GM18951 (cell line): ENCODE data around the gene IMMT.
"Not testable (repeated sequence)": the region's sequence is repeated elsewhere in the genome, so short reads cannot be mapped to it uniquely, and the experiment has no call there.

ENCODE experiments used
- POLR2A ChIP-seq: IDR thresholded peaks from 4 replicates; pipeline ENCODE4 v1.6.1; 2011; ENCODE audit warnings: mild to moderate bottlenecking; ENCODE audit not compliant: insufficient read length, insufficient read depth; ENCODE audit errors: extremely low read depth
- in situ Hi-C: fragments of 300-500 bp; cut with MboI; formaldehyde crosslinking; loops from one replicate; pipeline ENCODE4 v1.12.0; 2022; ENCODE audit warnings: low sequenced_read_pairs, mixed read lengths, inconsistent platforms; ENCODE audit not compliant: unreplicated experiment

Gene IMMT

DNA sequence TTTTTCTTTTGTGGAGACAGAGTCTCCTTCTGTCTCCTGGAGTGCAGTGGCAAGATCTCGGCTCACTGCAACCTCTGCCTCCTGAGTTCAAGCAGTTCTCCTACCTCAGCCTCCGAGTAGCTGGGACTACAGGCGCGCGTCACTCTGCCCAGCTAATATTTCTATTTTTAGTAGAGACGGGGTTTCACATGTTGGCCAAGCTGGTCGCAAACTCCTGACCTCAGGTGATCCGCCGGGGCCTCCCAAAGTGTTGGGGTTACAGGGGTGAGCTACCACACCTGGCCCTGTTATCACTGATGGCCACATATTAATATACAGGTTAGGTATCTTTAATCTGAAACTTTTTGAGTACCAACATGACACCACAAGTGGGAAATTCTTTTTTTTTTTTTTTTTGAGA lies 7.4 kb upstream of the IMMT start:
- in situ Hi-C loops, result no loop called here
- no peak for TF ChIP-seq POLR2A

DNA sequence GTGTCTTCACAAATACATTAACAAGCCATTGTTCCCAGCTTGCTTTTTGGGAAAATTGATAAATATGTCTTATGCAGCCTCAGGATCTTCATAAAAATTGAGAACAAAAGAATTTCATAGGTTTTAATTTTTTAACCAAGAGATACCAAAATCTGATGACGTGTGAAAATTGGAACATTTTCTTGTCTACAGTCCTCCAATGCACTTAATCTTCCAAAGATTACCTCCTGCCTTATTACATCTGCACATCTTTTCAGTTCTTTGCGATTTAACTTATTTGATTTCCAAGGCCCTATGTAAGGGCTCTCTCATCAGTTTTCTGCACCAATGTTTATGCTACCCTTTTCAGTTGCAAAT lies 7.1 kb upstream of the IMMT start:
- in situ Hi-C loops, result no loop called here
- TF ChIP-seq POLR2A, result no peak

- TF ChIP-seq POLR2A, result no peak
- in situ Hi-C loops, result no loop called here
These were observed 6.5 kb upstream of the IMMT start for GRCh38 chr2:86201671-86202335.

DNA sequence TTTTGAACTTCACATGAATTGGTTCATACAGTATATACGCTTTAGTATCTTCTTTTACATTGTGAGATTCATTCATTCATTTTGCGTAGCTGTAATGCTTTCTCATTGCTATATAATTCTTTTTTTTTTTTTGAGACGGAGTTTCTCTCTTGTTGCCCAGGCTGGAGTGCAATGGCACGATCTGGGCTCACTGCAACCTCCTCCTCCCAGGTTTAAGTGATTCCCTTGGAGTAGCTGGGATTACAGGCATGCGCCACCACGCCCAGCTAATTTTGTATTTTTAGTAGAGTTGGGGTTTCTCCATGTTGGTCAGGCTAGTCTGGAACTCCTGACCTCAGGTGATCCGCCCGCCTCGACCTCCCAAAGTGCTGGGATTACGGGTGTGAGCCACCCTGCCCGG lies 5.3 kb upstream of the IMMT start:
- in situ Hi-C loops, result not testable (repeated sequence)

- TF ChIP-seq POLR2A, result no peak
- in situ Hi-C loops, result no loop called here
These were observed 4.5 kb upstream of the IMMT start for GRCh38 chr2:86199834-86200177.

DNA sequence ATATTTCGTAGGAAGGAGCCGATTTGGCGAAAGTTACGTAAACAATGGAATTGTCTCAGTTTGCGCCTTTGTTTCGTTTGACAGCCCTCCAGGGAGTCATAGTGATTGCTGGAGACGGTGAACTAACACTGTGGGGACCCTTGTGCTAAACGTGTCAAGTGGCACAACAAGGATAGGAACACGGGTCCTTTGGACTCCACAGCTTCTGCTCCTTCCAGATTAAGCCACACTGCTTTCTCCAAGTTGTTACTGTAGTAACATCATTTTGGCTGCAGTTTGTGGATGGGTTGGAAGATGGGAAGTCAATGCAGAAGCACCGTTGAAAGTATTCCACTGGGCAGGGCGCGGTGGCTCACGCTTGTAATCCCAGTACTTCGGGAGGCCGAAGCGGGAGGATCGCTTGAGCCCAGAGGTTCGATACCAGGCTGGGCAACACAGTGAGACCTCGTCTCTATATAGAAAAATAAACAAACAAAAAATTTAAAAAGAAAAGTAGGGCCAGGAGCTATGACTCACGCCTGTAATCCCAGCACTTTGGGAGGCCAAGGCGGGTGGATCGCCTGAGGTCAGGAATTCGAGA lies 636 bp upstream of the IMMT start:
- in situ Hi-C loops, result no loop called here
- no peak for TF ChIP-seq POLR2A

DNA sequence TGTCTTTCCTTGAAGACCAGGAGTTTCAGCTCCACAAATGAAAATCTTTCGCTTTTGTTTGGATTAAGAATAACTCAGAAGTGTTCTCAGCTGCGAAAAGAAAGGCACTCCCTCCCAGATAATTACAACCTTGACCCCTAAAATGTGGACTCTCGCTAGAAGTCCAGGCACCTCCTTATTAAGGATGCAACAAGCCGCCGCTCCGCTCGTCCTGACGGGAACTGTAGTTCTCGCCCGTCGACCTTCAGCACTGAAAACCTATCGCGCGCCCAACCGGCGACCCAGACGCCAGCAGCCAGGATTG lies 559 bp downstream of the IMMT start:
- in situ Hi-C loops, result no loop called here
- no peak for TF ChIP-seq POLR2A

DNA sequence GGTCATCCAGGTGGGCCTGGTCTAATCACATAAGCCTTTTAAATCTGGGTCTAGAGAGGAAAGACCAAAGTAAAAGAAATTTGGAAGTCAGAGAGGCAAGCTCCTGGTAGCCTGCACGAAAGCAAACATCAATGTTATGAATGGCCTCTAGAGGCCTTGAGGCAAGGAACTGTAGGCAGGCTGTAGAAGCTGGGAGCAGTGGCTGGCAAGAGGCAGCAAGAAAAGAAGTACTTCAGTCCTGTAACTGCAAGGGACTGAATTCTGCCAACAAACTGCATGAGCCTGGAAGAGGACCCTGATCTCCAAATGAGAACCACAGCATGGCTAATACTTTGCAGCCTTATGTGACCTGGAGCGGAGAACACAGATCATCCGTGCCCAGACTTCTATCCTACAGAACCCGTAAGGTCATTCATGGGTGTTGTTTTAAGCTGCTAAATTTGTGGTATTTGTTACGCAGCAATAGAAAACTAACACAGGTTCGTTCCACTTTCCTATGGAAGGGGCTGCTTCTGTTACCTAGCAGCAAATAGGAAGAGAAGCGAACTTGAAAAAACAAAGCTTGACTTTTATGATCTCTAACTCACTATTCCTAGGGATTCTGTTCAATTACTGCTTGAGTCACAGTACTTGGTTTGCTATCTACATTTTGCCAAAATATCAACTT lies 1.2 kb downstream of the IMMT start:
- in situ Hi-C loops, result no loop called here
- no peak for TF ChIP-seq POLR2A

GRCh38 chr2:86189782-86190416 lies 5.4 kb downstream of the IMMT start:
- TF ChIP-seq POLR2A, result no peak
- in situ Hi-C loops, result no loop called here

DNA sequence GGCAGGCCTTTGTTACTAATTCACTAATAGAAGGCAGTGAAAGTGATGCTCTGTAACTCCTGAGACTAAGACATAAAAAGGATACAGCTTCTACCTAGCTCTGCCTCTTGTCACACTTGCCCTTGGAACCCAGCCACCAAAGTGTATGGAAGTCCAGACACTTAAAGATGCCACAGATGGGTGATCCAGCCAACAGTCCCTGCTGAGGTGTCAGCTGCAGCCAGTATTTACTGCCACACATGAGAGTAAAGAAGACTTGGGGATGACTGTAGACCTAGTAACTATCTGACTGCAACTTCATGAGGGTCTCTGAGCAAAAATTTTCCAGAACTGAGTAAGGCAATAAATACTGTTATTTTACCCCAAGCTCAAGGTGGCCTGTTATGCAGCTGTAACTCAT lies 8.8 kb downstream of the IMMT start:
- no peak for TF ChIP-seq POLR2A
- in situ Hi-C loops, result no loop called here

DNA sequence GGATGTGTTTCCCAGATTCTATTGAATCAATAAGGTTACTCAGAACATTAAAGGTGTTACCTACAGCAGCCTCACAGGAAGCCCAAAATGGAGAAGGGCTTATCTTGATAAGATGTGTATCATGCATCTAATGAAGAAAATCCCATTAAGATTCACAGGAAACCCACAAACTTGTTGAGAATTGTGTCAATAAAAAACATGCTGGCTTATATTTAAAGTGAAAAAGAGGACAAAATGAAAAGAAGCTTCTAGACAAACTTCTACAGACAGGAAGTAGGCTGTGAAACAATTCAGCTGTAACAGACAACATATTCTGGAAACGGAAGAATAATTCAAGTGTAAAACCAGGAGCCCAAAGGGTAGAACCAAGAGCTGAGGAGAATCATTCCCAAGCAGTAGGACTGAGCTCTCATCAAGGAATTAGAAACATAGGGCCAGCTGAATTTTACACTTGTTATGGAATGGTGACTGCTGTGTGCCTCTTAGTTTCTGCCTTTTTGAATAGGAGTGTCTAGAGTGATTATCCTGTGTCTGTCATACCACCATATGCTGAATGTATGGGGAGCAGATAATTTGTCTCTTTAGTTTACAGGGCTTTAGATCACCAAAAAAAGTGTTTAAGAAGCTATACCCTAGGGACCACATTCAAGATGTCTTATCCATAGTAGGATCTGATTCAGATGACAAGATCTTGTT lies 9.6 kb downstream of the IMMT start:
- in situ Hi-C loops, result no loop called here
- no peak for TF ChIP-seq POLR2A

GRCh38 chr2:86176597-86176996 lies 18.7 kb downstream of the IMMT start:
- in situ Hi-C loops, result no loop called here

GRCh38 chr2:86175828-86176227 lies 19.4 kb downstream of the IMMT start:
- TF ChIP-seq POLR2A, result no peak
- in situ Hi-C loops, result no loop called here

More at GRCh38 chr2:86176597-86176996, 18.7 kb downstream of the IMMT start:
- TF ChIP-seq POLR2A, result no peak

DNA sequence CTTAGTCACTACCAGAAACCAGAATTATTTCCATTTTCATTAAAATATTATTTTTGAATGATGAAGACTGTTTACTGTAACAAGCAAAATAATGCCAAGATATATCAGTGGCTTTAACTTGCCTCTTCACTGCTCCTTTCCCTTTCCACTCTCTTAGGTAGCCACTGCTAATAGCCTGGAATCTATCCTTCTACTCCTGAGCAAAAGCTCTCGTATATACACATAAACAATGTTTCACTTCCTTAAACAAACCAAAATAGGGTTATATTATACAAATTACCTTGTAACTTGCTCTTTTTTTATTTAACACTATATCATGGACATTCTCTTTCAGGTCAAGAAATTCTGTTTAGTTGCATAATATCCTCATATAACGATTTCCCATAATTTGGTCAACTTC lies 20.8 kb downstream of the IMMT start:
- in situ Hi-C loops, result no loop called here
- TF ChIP-seq POLR2A, result no peak
